Endodermal cell (in vitro differentiated cells): ENCODE results near the gene FOXP4. TPM values are rescaled to one million over a fixed set of nuclear protein-coding genes. Genes with fewer than 3 reads are reported as not detected.

Experiments used
- DNase-seq: peaks from one replicate; pipeline ENCODE4 v3.0.0-alpha.2; 2017
- H3K27ac ChIP-seq: 2 replicates; pipeline ENCODE4 v1.5.1; 2013; ENCODE audit warnings: mild to moderate bottlenecking, low read depth, low read length, moderate library complexity
- H3K27me3 ChIP-seq: 2 replicates; pipeline ENCODE4 v1.6.1; 2013; ENCODE audit warnings: mild to moderate bottlenecking, low read length, moderate library complexity; ENCODE audit not compliant: insufficient read depth, control insufficient read depth, poor library complexity, severe bottlenecking
- H3K36me3 ChIP-seq: 2 replicates; pipeline ENCODE4 v1.7.0; 2013; ENCODE audit warnings: mild to moderate bottlenecking, low read length, moderate library complexity; ENCODE audit not compliant: control insufficient read depth, insufficient read depth
- H3K4me1 ChIP-seq: one replicate; pipeline ENCODE4 v1.7.0; 2013; ENCODE audit warnings: low read length; ENCODE audit not compliant: control insufficient read depth, insufficient read depth
- H3K4me3 ChIP-seq: 2 replicates; pipeline ENCODE4 v1.5.1; 2013; ENCODE audit warnings: mild to moderate bottlenecking, low read length, moderate library complexity
- H3K9ac ChIP-seq: 2 replicates; pipeline ENCODE4 v1.6.1; 2013; ENCODE audit warnings: mild to moderate bottlenecking, low read length, moderate library complexity; ENCODE audit not compliant: poor library complexity, severe bottlenecking; ENCODE audit errors: extremely low read depth
- H3K9me3 ChIP-seq: 2 replicates; pipeline ENCODE4 v1.6.1; 2013; ENCODE audit warnings: mild to moderate bottlenecking, low read length, moderate library complexity; ENCODE audit not compliant: control insufficient read depth
- H3K27ac Mint-ChIP-seq: 2 replicates; pipeline ENCODE4 v1.8.0; 2020; ENCODE audit warnings: mixed read lengths
- H3K27me3 Mint-ChIP-seq: 2 replicates; pipeline ENCODE4 v1.8.0; 2021; ENCODE audit warnings: mild to moderate bottlenecking, mixed read lengths; ENCODE audit not compliant: insufficient read depth
- H3K36me3 Mint-ChIP-seq: 2 replicates; pipeline ENCODE4 v1.8.0; 2020; ENCODE audit warnings: low read depth, mixed read lengths
- H3K4me1 Mint-ChIP-seq: 2 replicates; pipeline ENCODE4 v1.8.0; 2020; ENCODE audit warnings: mixed read lengths
- H3K4me3 Mint-ChIP-seq: 2 replicates; pipeline ENCODE4 v1.8.0; 2020; ENCODE audit warnings: mild to moderate bottlenecking, moderate library complexity, mixed read lengths
- H3K9me3 Mint-ChIP-seq: 2 replicates; pipeline ENCODE4 v1.8.0; 2020; ENCODE audit warnings: mild to moderate bottlenecking, mixed read lengths
- CTCF ChIP-seq: fragments of 200-600 bp; sonication (generic); conservative IDR thresholded peaks from 2 replicates; pipeline ENCODE4 v1.5.0; 2021; ENCODE audit warnings: antibody characterized with exemption, mild to moderate bottlenecking
- WGBS, 2 experiments: methylation state at CpG; one replicate each; pipeline versions ENCODE4 v1.1.5 to v1.1.7; 2013; ENCODE audit warnings: missing lambda C conversion rate in 2 of 2, mixed read lengths in 1 of 2; ENCODE audit not compliant: insufficient coverage in 1 of 2, insufficient read length in 1 of 2; 5-methylcytosine and 5-hydroxymethylcytosine counted together
- total RNA-seq, 2 donors: library from RNA; stranded (reverse); fragmentation: NEBNext Ultra II Directional in 1 of 2; extraction: Animal tissue kit (Norgen Biotek cat#: 25700) in 1 of 2; gene quantifications; 2 replicates in 1 of 2; 3 replicates in 1 of 2; pipeline ENCODE4 v1.2.1, GENCODE V29; 2021

FOXP4 gene
- total RNA-seq, 2 donors from 2014 or later, result 44.4 to 47.7 TPM

GRCh38 chr6:41548098-41548840 is 2.1 kb downstream of the FOXP4 start:
- 5 to 9% methylated on average over 30 to 50 of the region's 50 CpGs for WGBS, 2 experiments
- H3K4me3 Mint-ChIP-seq, result peak overlapping the region; percentile 93
- Histone ChIP-seq H3K27me3 (peaks cover 26% of the 10 kb centered on the region), H3K9ac (peak overlapping the region; percentile 63), H3K4me1 (peaks cover 38% of the 10 kb centered on the region), H3K36me3 (peaks cover 33% of the 10 kb centered on the region), H3K9me3 (no peaks in the 10 kb centered on the region), H3K27ac (no peak overlapping the region), H3K4me3 (peak overlapping the region; percentile 94)
- no peak overlapping the region for H3K27ac Mint-ChIP-seq
- H3K36me3 Mint-ChIP-seq, result peaks cover 21% of the 10 kb centered on the region
- H3K4me1 Mint-ChIP-seq, result peaks cover 52% of the 10 kb centered on the region
- no peak for TF ChIP-seq CTCF
- DNase-seq, result peak; percentile 71
- H3K9me3 Mint-ChIP-seq, result no peaks in the 10 kb centered on the region
- peaks cover 78% of the 10 kb centered on the region for H3K27me3 Mint-ChIP-seq

GRCh38 chr6:41548841-41549642 is 2.9 kb downstream of the FOXP4 start:
- Histone ChIP-seq H3K27me3 (peaks cover 18% of the 10 kb centered on the region), H3K9ac (peak overlapping the region; percentile 63), H3K4me1 (peaks cover 44% of the 10 kb centered on the region), H3K36me3 (peaks cover 36% of the 10 kb centered on the region), H3K9me3 (no peaks in the 10 kb centered on the region), H3K4me3 (peak overlapping the region; percentile 94), H3K27ac (no peak overlapping the region)
- peak overlapping the region; percentile 93 for H3K4me3 Mint-ChIP-seq
- H3K36me3 Mint-ChIP-seq, result peaks cover 24% of the 10 kb centered on the region
- H3K4me1 Mint-ChIP-seq, result peaks cover 60% of the 10 kb centered on the region
- H3K9me3 Mint-ChIP-seq, result no peaks in the 10 kb centered on the region
- H3K27ac Mint-ChIP-seq, result no peak overlapping the region
- TF ChIP-seq CTCF, result no peak
- peaks cover 76% of the 10 kb centered on the region for H3K27me3 Mint-ChIP-seq
- peak; percentile 79 for DNase-seq
- WGBS, 2 experiments, result 58 to 84% methylated on average over 6 to 11 of the region's 11 CpGs

GRCh38 chr6:41549673-41550072 is 3.5 kb downstream of the FOXP4 start:
- peak overlapping the region; percentile 94 for H3K4me3 ChIP-seq
- H3K36me3 ChIP-seq, result peaks cover 38% of the 10 kb centered on the region
- H3K27ac ChIP-seq, result no peak overlapping the region
- peaks cover 12% of the 10 kb centered on the region for H3K27me3 ChIP-seq
- no peak overlapping the region for H3K9ac ChIP-seq
- H3K36me3 Mint-ChIP-seq, result peaks cover 27% of the 10 kb centered on the region
- H3K27me3 Mint-ChIP-seq, result peaks cover 76% of the 10 kb centered on the region
- peak overlapping the region; percentile 93 for H3K4me3 Mint-ChIP-seq
- 78 to 100% methylated on average over 1 to 2 of the region's 2 CpGs for WGBS, 2 experiments
- TF ChIP-seq CTCF, result no peak
- peaks cover 44% of the 10 kb centered on the region for H3K4me1 ChIP-seq
- H3K4me1 Mint-ChIP-seq, result peaks cover 62% of the 10 kb centered on the region
- DNase-seq, result no peak
- H3K27ac Mint-ChIP-seq, result no peak overlapping the region
- no peaks in the 10 kb centered on the region for H3K9me3 Mint-ChIP-seq
- no peaks in the 10 kb centered on the region for H3K9me3 ChIP-seq
